Inflammatory macrophage treated with lipopolysaccharide for 1 hour (primary cell): ENCODE measurements around the gene VAT1L.
A peak's percentile ranks its signal among the peaks of the same experiment; 100 is the strongest.

Experiments used
- DNase-seq, 2 donors: peaks; one replicate each; pipeline ENCODE4 v3.0.0-alpha.2; 2020 to 2022

The VAT1L gene

GRCh38 chr16:77913738-77914253 is 125.4 kb downstream of the VAT1L start:
- no peak for DNase-seq

- no peak for DNase-seq
These were observed 127.7 kb downstream of the VAT1L start for GRCh38 chr16:77916111-77916510.

- no peak for DNase-seq
These were observed 129.6 kb downstream of the VAT1L start for GRCh38 chr16:77917971-77918370.

- DNase-seq, result no peak
These were observed 130.7 kb downstream of the VAT1L start for GRCh38 chr16:77918809-77919707.

GRCh38 chr16:77919761-77920415 is 131.5 kb downstream of the VAT1L start:
- no peak for DNase-seq

- DNase-seq, result no peak
These were observed 132.6 kb downstream of the VAT1L start for GRCh38 chr16:77920984-77921383.

GRCh38 chr16:77922228-77922754 is 133.9 kb downstream of the VAT1L start:
- no peak for DNase-seq

GRCh38 chr16:77925531-77925930 is 137.2 kb downstream of the VAT1L start:
- DNase-seq, result no peak

GRCh38 chr16:77928096-77928495 is 139.7 kb downstream of the VAT1L start:
- peak; percentile 3 to 28 for DNase-seq

- no peak for DNase-seq
These were observed 140.6 kb downstream of the VAT1L start for GRCh38 chr16:77929004-77929403.

GRCh38 chr16:77931058-77931457 is 142.7 kb downstream of the VAT1L start:
- DNase-seq, result no peak

- no peak for DNase-seq
These were observed 149.2 kb downstream of the VAT1L start for GRCh38 chr16:77937473-77938149.

- DNase-seq, result no peak
These were observed 150.5 kb downstream of the VAT1L start for GRCh38 chr16:77938913-77939312.

- no peak for DNase-seq
These were observed 151.6 kb downstream of the VAT1L start for GRCh38 chr16:77939968-77940367.

GRCh38 chr16:77943801-77944200 is 155.4 kb downstream of the VAT1L start:
- DNase-seq, result no peak

GRCh38 chr16:77944631-77945030 is 156.3 kb downstream of the VAT1L start:
- no peak for DNase-seq

GRCh38 chr16:77945126-77945525 is 156.8 kb downstream of the VAT1L start:
- DNase-seq, result no peak

- DNase-seq, result no peak
These were observed 158.5 kb downstream of the VAT1L start for GRCh38 chr16:77946823-77947222.

- DNase-seq, result peak; percentile 12 to 14
These were observed 159.2 kb downstream of the VAT1L start for GRCh38 chr16:77947590-77947989.

- DNase-seq, result no peak
These were observed 160.5 kb downstream of the VAT1L start for GRCh38 chr16:77948835-77949234.

GRCh38 chr16:77949445-77949844 is 161.1 kb downstream of the VAT1L start:
- no peak for DNase-seq

- DNase-seq, result no peak
These were observed 163.4 kb downstream of the VAT1L start for GRCh38 chr16:77951788-77952187.

GRCh38 chr16:77955127-77955526 is 166.8 kb downstream of the VAT1L start:
- no peak for DNase-seq
